Measurements from ENCODE around the gene CCDC146.

The CCDC146 gene

DNA sequence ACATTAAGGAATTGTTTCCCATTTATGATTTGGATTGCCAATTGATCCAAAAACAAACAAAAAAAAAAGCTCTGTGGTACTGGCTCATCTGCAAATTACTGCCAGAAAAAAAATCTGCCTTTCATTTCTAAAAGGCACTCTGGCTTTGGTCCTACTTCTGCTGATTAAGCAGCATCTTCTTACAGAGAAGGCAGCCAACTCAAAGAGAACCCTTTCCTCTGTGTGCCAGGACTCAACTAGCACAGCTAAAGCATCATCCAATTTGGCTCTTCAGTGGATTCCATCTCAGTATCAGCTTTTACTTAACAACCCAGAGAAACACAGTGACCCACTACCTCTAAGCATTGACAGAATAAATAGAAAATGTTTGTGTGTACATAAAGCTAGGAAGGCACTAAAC is 213.2 kb downstream of the CCDC146 start:
- H3K9me3 ChIP-seq (replicated peaks in 1 of 2; ENCODE audit: control insufficient read depth in 2 of 2, insufficient read depth in 1 of 2, low read depth in 1 of 2, low read length in 2 of 2): peaks cover 0 to 1% of the 10 kb centered on the region in 2 donors
- DNase-seq (ENCODE audit: low spot score): no peak
- H3K18ac ChIP-seq (ENCODE audit: low read length): no peak overlapping the region
- H3K9ac ChIP-seq (ENCODE audit: low read depth, low read length, poor library complexity): no peak overlapping the region
- no peak overlapping the region for H3K27ac ChIP-seq (replicated peaks; ENCODE audit: low read length)
- H3K4ac ChIP-seq (ENCODE audit: low read length): no peak overlapping the region
- H3K14ac ChIP-seq (ENCODE audit: low read length): no peak overlapping the region
- no peak overlapping the region for H3K4me3 ChIP-seq (ENCODE audit: low read length in 2 of 2)
- H4K91ac ChIP-seq (ENCODE audit: low read depth, low read length, poor library complexity): no peak overlapping the region
- peaks cover 2 to 4% of the 10 kb centered on the region in 2 donors for H3K4me1 ChIP-seq (ENCODE audit: control insufficient read depth in 2 of 2, insufficient read depth in 1 of 2, low read depth in 1 of 2, low read length in 2 of 2)
- no peak overlapping the region for H3K23ac ChIP-seq (ENCODE audit: low read depth, low read length, poor library complexity)
- H4K8ac ChIP-seq (ENCODE audit: low read depth, low read length): no peak overlapping the region
- H2BK5ac ChIP-seq (ENCODE audit: low read length): no peak overlapping the region
- no peak overlapping the region for H2AK5ac ChIP-seq (ENCODE audit: low read depth, low read length)
- no peak overlapping the region for H2BK15ac ChIP-seq (ENCODE audit: low read length)
- H3K36me3 ChIP-seq (replicated peaks in 1 of 2; ENCODE audit: control insufficient read depth in 2 of 2, insufficient read depth in 2 of 2, low read length in 2 of 2): no peaks in the 10 kb centered on the region
- H3K4me2 ChIP-seq (ENCODE audit: insufficient read depth, low read length, poor library complexity, severe bottlenecking): no peak overlapping the region
- H2BK12ac ChIP-seq (ENCODE audit: low read length): no peak overlapping the region
- no peaks in the 10 kb centered on the region for H3K79me1 ChIP-seq (ENCODE audit: low read depth, low read length)
- H2BK120ac ChIP-seq (ENCODE audit: low read depth, low read length): no peak overlapping the region
- no peak overlapping the region for H2AFZ ChIP-seq (ENCODE audit: low read length)
- H3K27me3 ChIP-seq (ENCODE audit: control insufficient read depth in 3 of 3, insufficient read depth in 3 of 3, low read depth in 1 of 3, low read length in 3 of 3): no peaks in the 10 kb centered on the region

- no peak overlapping the region for H3K9ac ChIP-seq (ENCODE audit: low read depth, low read length, poor library complexity)
- no peak overlapping the region for H3K4me3 ChIP-seq (ENCODE audit: low read length in 2 of 2)
- H3K27me3 ChIP-seq (ENCODE audit: control insufficient read depth in 3 of 3, insufficient read depth in 3 of 3, low read depth in 1 of 3, low read length in 3 of 3): no peaks in the 10 kb centered on the region
Observed at GRCh38 chr7:77337456-77337990, 215.1 kb downstream of the CCDC146 start.

DNA sequence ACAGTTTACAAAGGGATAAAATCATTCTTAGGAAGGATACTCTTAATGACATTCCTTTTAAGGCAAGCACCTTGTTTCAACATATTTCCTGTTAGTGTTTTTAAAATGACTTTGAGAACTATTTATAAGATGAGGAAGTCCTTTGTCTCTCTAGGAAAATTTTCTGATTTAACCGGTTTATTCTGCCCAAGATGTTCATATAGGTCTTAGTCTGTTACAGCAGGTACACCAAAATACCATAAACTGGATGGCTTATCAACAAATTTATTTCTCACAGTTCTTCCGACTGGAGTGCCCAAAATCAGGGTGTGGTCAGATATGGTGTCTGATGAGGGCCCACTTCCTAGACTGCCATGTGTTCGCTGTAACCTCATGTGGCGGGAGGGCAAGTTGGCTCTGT is 215.8 kb downstream of the CCDC146 start:
- Histone ChIP-seq H2AFZ (ENCODE audit: low read length) (no peak overlapping the region), H3K79me1 (ENCODE audit: low read depth, low read length) (no peaks in the 10 kb centered on the region), H3K4me2 (ENCODE audit: insufficient read depth, low read length, poor library complexity, severe bottlenecking) (no peak overlapping the region), H3K14ac (ENCODE audit: low read length) (no peak overlapping the region), H3K4me1 (ENCODE audit: control insufficient read depth in 2 of 2, insufficient read depth in 1 of 2, low read depth in 1 of 2, low read length in 2 of 2) (peaks cover 0 to 2% of the 10 kb centered on the region in 2 donors), H2AK5ac (ENCODE audit: low read depth, low read length) (no peak overlapping the region), H3K27me3 (ENCODE audit: control insufficient read depth in 3 of 3, insufficient read depth in 3 of 3, low read depth in 1 of 3, low read length in 3 of 3) (no peaks in the 10 kb centered on the region), H3K9me3 (replicated peaks in 1 of 2; ENCODE audit: control insufficient read depth in 2 of 2, insufficient read depth in 1 of 2, low read depth in 1 of 2, low read length in 2 of 2) (peaks cover 0 to 1% of the 10 kb centered on the region in 2 donors), H2BK15ac (ENCODE audit: low read length) (no peak overlapping the region), H3K27ac (replicated peaks; ENCODE audit: low read length) (no peak overlapping the region), H4K91ac (ENCODE audit: low read depth, low read length, poor library complexity) (no peak overlapping the region), H3K4ac (ENCODE audit: low read length) (no peak overlapping the region), H2BK120ac (ENCODE audit: low read depth, low read length) (no peak overlapping the region), H3K23ac (ENCODE audit: low read depth, low read length, poor library complexity) (no peak overlapping the region), H3K4me3 (ENCODE audit: low read length in 2 of 2) (no peak overlapping the region), H3K9ac (ENCODE audit: low read depth, low read length, poor library complexity) (no peak overlapping the region), H2BK12ac (ENCODE audit: low read length) (no peak overlapping the region), H3K18ac (ENCODE audit: low read length) (no peak overlapping the region), H4K8ac (ENCODE audit: low read depth, low read length) (no peak overlapping the region), H2BK5ac (ENCODE audit: low read length) (no peak overlapping the region), H3K36me3 (replicated peaks in 1 of 2; ENCODE audit: control insufficient read depth in 2 of 2, insufficient read depth in 2 of 2, low read length in 2 of 2) (no peaks in the 10 kb centered on the region)
- DNase-seq (ENCODE audit: low spot score): no peak
- no CpG with 5 or more reads among the region's 4 CpGs for WGBS, 2 donors (ENCODE audit: extremely low coverage in 2 of 2, insufficient read length in 2 of 2, insufficient replicate concordance in 1 of 2)

More at GRCh38 chr7:77337456-77337990, 215.1 kb downstream of the CCDC146 start:
- H3K27ac ChIP-seq (replicated peaks; ENCODE audit: low read length): no peak overlapping the region
- no peak overlapping the region for H2BK120ac ChIP-seq (ENCODE audit: low read depth, low read length)
- H3K79me1 ChIP-seq (ENCODE audit: low read depth, low read length): no peaks in the 10 kb centered on the region
- no peak overlapping the region for H4K8ac ChIP-seq (ENCODE audit: low read depth, low read length)
- no peak overlapping the region for H4K91ac ChIP-seq (ENCODE audit: low read depth, low read length, poor library complexity)
- no peaks in the 10 kb centered on the region for H3K36me3 ChIP-seq (replicated peaks in 1 of 2; ENCODE audit: control insufficient read depth in 2 of 2, insufficient read depth in 2 of 2, low read length in 2 of 2)
- no peak overlapping the region for H3K23ac ChIP-seq (ENCODE audit: low read depth, low read length, poor library complexity)
- DNase-seq (ENCODE audit: low spot score): no peak
- peaks cover 0 to 2% of the 10 kb centered on the region in 2 donors for H3K4me1 ChIP-seq (ENCODE audit: control insufficient read depth in 2 of 2, insufficient read depth in 1 of 2, low read depth in 1 of 2, low read length in 2 of 2)
- whole genome bisulfite sequencing, 2 donors (ENCODE audit: extremely low coverage in 2 of 2, insufficient read length in 2 of 2, insufficient replicate concordance in 1 of 2): no CpG with 5 or more reads among the region's 2 CpGs
- no peak overlapping the region for H3K18ac ChIP-seq (ENCODE audit: low read length)
- H3K4me2 ChIP-seq (ENCODE audit: insufficient read depth, low read length, poor library complexity, severe bottlenecking): no peak overlapping the region
- H3K9me3 ChIP-seq (replicated peaks in 1 of 2; ENCODE audit: control insufficient read depth in 2 of 2, insufficient read depth in 1 of 2, low read depth in 1 of 2, low read length in 2 of 2): peaks cover 0 to 1% of the 10 kb centered on the region in 2 donors
- H2BK12ac ChIP-seq (ENCODE audit: low read length): no peak overlapping the region
- H2AK5ac ChIP-seq (ENCODE audit: low read depth, low read length): no peak overlapping the region
- H3K14ac ChIP-seq (ENCODE audit: low read length): no peak overlapping the region
- H2AFZ ChIP-seq (ENCODE audit: low read length): no peak overlapping the region
- no peak overlapping the region for H2BK15ac ChIP-seq (ENCODE audit: low read length)
- no peak overlapping the region for H3K4ac ChIP-seq (ENCODE audit: low read length)
- no peak overlapping the region for H2BK5ac ChIP-seq (ENCODE audit: low read length)

GRCh38 chr7:77338883-77339629 is 216.6 kb downstream of the CCDC146 start:
- Histone ChIP-seq H3K4me1 (ENCODE audit: control insufficient read depth in 2 of 2, insufficient read depth in 1 of 2, low read depth in 1 of 2, low read length in 2 of 2) (peaks cover 0 to 2% of the 10 kb centered on the region in 2 donors), H2BK5ac (ENCODE audit: low read length) (no peak overlapping the region), H4K91ac (ENCODE audit: low read depth, low read length, poor library complexity) (no peak overlapping the region), H3K14ac (ENCODE audit: low read length) (no peak overlapping the region), H3K27me3 (ENCODE audit: control insufficient read depth in 3 of 3, insufficient read depth in 3 of 3, low read depth in 1 of 3, low read length in 3 of 3) (no peaks in the 10 kb centered on the region), H4K8ac (ENCODE audit: low read depth, low read length) (no peak overlapping the region), H3K79me1 (ENCODE audit: low read depth, low read length) (no peaks in the 10 kb centered on the region), H3K4ac (ENCODE audit: low read length) (no peak overlapping the region), H2AFZ (ENCODE audit: low read length) (no peak overlapping the region), H3K18ac (ENCODE audit: low read length) (no peak overlapping the region), H2BK15ac (ENCODE audit: low read length) (no peak overlapping the region), H3K23ac (ENCODE audit: low read depth, low read length, poor library complexity) (no peak overlapping the region), H3K4me2 (ENCODE audit: insufficient read depth, low read length, poor library complexity, severe bottlenecking) (no peak overlapping the region), H2BK12ac (ENCODE audit: low read length) (no peak overlapping the region), H2AK5ac (ENCODE audit: low read depth, low read length) (no peak overlapping the region), H3K9ac (ENCODE audit: low read depth, low read length, poor library complexity) (no peak overlapping the region), H3K9me3 (replicated peaks in 1 of 2; ENCODE audit: control insufficient read depth in 2 of 2, insufficient read depth in 1 of 2, low read depth in 1 of 2, low read length in 2 of 2) (peaks cover 0 to 1% of the 10 kb centered on the region in 2 donors), H3K4me3 (ENCODE audit: low read length in 2 of 2) (no peak overlapping the region), H2BK120ac (ENCODE audit: low read depth, low read length) (no peak overlapping the region), H3K36me3 (replicated peaks in 1 of 2; ENCODE audit: control insufficient read depth in 2 of 2, insufficient read depth in 2 of 2, low read length in 2 of 2) (no peaks in the 10 kb centered on the region), H3K27ac (replicated peaks; ENCODE audit: low read length) (no peak overlapping the region)
- no peak for DNase-seq (ENCODE audit: low spot score)
- WGBS, 2 donors (ENCODE audit: extremely low coverage in 2 of 2, insufficient read length in 2 of 2, insufficient replicate concordance in 1 of 2): no CpG with 5 or more reads among the region's 5 CpGs
